Measurements from ENCODE around the gene UCK2.

Gene UCK2

DNA sequence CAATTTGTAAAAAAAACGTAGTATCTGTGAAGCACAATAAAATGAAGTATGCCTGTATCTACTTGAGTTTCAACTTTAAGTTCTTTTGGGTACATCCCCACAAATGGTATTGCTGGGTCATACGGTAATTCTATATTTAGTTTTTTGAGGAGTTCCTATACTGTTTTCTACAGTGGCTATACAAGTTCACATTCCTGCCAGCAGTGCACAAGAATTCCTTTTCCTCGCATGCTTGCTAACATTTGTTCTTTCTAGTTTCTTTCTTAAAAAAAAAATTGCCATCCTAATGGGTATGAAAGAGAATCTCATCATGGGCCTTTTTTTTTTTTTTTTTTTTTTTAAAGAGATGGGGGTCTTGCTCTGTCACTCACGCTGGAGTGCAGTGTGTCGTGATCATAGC, 41.9 kb downstream of the UCK2 start:
- FAIRE-seq (no peak), DNase-seq (ENCODE audit: insufficient read length, low spot score) (no peak)
- no peak for TF ChIP-seq POLR2A (IDR thresholded peaks at IDR 0.05; ENCODE audit: low read depth, low read length)

DNA sequence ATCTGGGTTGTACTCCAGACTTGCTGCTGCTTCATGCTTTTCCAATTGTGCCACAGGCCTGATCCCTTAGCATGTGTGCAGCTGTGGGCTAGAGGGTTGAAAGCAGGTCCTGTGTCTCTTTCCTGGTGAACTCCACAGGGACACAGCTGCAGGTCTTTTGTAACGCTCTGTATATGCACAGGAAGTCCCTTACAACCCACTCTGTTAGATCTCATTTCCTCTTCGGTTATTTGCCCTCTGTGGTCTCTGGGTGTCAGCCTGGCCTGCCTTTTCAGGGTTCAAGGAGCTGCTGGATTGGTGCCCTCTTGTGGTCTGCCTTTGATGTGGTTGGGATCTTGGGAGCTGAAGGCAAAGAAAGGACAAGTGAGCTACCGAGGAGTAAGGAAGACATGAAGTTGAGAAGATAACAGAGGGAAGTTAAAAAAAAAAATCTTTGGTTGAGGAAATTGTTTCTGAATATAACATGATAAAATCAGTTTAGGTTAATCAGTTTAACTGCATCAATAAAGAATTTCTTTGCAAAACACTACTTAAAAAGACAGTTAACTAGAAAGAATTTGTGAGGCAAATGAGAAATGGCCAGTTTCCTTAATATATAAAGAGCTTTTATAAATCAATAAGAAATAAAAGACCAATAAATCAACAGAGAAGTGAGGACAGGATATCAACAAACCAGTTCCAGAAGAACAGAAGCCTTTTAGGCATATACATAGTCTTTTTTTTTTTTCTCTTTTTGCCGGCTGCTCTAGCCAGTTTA, 44.1 kb downstream of the UCK2 start:
- DNase-seq (ENCODE audit: insufficient read length, low spot score) (no peak), FAIRE-seq (no peak)
- no peak for TF ChIP-seq POLR2A (IDR thresholded peaks at IDR 0.05; ENCODE audit: low read depth, low read length)

DNA sequence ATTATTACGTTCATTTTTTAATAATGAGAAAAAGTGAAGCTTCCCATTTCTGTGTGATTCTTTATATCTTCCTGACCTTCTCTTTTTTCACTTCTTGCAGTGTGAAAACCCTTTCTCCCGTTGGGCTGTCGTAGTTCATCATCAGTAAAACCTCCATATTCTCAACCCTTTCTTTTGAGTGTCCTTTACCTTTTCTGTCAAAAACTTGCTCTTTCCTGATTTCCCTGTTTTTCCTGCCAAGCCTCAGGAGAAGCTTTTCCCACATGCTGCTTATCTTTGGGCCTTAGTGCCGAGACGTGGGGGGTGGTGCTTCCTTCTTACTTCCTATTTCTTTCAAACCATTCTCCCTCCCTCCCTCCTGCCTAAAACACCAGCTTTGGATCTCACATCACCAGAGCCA, 46.1 kb downstream of the UCK2 start:
- no peak for DNase-seq (ENCODE audit: insufficient read length, low spot score)
- TF ChIP-seq POLR2A (IDR thresholded peaks at IDR 0.05; ENCODE audit: low read depth, low read length), result no peak
- FAIRE-seq, result no peak

DNA sequence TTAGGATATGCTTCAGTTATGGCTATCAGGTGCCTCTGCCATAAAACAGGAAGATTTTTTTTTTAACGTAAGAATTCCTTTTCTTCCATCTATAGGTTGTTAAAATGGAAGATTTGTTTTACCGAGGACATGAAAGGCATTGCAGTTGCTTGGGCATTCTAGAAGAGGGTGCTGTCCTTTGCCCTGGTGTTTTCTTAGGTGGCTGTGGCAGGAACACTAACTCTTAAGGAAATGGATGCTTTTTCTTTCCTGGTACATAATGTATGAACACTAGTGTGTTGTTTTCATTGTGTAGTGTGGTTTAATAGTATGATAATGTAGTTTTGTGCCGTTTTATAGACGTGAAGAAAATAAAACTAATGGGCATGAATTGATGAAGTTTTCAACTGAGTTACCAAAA, 47.2 kb downstream of the UCK2 start:
- FAIRE-seq, result no peak
- DNase-seq (ENCODE audit: insufficient read length, low spot score), result no peak
- no peak for TF ChIP-seq POLR2A (IDR thresholded peaks at IDR 0.05; ENCODE audit: low read depth, low read length)

DNA sequence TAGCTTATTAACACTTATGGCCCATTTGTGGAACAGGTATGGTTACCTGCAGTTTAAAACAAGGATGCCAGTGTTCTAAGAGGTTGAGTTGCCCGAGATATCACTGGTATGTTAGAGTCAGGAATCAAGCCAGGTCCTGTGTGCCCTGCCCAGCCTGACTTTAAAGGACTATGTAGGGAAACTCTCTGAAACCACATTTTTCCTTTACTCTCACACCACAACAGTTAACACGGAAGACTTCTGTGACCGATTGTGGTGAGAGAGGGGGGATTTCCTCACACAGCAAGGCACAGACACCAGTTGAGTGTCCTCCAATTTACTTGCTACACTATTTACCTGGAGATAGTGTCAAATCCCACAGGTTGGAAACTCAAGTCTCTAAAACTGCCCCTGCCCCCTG, 47.8 kb downstream of the UCK2 start:
- DNase-seq (ENCODE audit: insufficient read length, low spot score) (no peak), FAIRE-seq (no peak)
- no peak for TF ChIP-seq POLR2A (IDR thresholded peaks at IDR 0.05; ENCODE audit: low read depth, low read length)

DNA sequence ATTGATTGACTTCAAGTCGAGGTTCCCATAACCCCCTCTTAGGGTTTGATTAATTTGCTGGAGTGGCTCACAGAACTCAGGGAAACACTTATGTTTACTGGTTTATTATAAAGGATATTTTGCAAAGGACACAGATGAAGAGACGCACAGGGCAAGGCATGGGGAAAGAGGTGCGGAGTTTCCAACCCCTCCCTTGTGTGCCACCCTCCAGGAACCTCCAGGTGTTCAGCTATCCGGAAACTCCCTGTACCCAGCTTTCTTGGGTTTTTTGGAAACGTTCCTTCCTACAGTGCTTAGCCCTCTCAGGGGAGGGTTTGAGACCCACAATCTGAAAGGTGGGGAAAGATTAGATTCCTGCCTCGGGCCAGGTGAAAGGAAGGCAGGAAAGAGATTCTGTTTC, 48.2 kb downstream of the UCK2 start:
- TF ChIP-seq POLR2A (IDR thresholded peaks at IDR 0.05; ENCODE audit: low read depth, low read length), result no peak
- no peak for DNase-seq (ENCODE audit: insufficient read length, low spot score)

DNA sequence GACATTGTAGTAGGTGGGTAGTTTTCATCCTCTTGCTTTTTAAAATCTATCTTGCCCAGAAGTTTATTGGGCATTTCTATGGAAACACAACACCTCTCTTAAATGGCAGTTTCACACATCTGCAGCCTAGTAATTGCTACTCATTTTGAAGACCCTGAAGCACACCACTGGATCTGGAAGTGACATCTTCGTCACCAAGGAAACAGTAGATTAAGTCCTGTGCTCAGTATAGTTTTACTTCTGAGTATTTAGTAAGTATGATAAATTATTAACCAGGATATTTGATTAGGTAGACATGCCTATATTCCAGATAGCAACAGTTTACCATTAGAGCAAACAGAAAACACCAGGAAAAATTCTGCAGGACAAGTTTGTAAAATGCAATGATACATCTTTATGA, 48.7 kb downstream of the UCK2 start:
- no peak for DNase-seq (ENCODE audit: insufficient read length, low spot score)
- no peak for FAIRE-seq
- TF ChIP-seq POLR2A (IDR thresholded peaks at IDR 0.05; ENCODE audit: low read depth, low read length), result no peak

More for the DNA sequence above, 48.2 kb downstream of the UCK2 start:
- no peak for FAIRE-seq

DNA sequence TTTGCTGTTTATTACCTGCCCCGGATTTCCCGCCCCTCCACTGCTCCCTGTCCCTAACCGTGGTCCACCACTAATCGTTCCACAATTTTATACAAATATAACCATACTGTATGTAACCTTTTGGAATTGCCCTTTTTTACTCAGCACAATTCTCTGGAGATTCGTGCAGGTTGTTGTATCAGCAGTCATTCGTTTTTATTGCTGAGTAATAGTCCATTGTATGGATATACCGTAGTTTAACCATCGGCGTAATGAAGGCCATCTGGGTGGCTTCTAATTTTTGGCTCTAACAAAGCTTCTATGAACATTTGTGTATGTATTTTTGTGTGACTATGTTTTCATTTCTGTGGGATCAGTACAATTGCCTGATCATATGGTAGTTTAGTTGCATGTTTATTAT, 50.0 kb downstream of the UCK2 start:
- DNase-seq (ENCODE audit: insufficient read length, low spot score) (no peak), FAIRE-seq (no peak)
- no peak for TF ChIP-seq POLR2A (IDR thresholded peaks at IDR 0.05; ENCODE audit: low read depth, low read length)

DNA sequence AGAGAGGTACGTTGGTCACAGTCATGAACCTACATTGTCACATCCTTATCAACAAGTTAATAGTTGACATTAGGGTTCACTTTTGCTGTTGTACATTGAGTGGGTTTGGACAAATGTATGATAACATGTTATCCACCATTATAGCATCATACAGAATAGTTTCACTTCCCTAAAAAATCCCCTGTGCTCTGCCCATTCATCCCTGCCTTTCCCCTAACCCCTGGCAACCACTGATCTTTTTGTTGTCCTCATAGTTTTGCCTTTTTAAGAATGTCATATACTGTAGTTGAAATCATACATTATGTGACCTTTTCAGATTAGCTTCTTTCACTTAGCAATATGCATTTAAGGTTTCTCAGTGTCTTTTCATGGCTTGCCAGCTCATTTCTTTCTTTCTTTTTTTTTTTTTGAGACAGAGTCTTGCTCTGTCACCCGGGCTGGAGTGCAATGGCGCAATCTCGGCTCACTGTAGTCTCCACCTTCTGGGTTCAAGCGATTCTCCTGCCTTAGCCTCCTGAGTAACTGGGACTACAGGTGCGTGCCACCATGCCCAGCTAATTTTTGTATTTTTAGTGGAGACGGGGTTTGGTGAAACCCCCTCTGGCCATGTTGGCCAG, 50.6 kb downstream of the UCK2 start:
- no peak for TF ChIP-seq POLR2A (IDR thresholded peaks at IDR 0.05; ENCODE audit: low read depth, low read length)
- FAIRE-seq (no peak), DNase-seq (ENCODE audit: insufficient read length, low spot score) (no peak)

DNA sequence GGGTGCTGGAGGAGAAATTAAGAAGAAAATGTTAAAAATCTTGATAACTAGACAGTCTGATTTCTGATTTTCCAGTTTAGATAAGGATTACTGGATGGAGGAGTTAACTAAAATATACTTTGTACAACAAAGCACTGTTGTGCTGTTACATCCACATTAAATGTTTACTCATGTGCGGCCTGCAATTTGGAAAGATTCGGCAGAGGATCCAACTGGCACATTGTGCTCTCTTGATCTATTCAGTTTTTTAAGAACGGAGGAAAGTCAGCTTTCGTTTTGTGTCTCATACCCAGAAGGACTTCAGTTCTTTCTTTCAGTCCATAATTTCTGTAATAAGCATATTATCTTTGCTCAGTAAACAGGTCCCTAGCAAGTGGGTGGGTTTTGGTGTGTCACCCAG, 52.5 kb downstream of the UCK2 start:
- FAIRE-seq (no peak), DNase-seq (ENCODE audit: insufficient read length, low spot score) (no peak)
- no peak for TF ChIP-seq POLR2A (IDR thresholded peaks at IDR 0.05; ENCODE audit: low read depth, low read length)

DNA sequence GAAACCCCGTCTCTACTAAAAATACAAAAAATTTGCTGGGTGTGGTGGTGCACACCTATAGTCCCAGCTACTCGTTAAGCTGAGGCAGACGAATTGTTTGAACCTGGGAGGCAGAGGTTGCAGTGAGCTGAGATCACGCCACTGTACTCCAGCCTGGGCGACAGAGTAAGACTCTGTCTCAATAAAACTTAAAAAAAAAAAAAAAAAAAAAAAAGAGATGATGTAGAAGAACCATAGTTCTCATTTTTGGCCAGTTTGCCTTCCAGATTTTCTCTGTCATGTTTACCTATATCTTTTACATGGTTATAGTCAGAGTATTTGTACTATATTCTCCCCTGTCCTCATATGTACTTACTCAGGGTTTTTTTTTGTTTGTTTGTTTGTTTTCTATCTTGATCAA, 53.6 kb downstream of the UCK2 start:
- TF ChIP-seq POLR2A (IDR thresholded peaks at IDR 0.05; ENCODE audit: low read depth, low read length), result no peak
- DNase-seq (ENCODE audit: insufficient read length, low spot score) (no peak), FAIRE-seq (no peak)

DNA sequence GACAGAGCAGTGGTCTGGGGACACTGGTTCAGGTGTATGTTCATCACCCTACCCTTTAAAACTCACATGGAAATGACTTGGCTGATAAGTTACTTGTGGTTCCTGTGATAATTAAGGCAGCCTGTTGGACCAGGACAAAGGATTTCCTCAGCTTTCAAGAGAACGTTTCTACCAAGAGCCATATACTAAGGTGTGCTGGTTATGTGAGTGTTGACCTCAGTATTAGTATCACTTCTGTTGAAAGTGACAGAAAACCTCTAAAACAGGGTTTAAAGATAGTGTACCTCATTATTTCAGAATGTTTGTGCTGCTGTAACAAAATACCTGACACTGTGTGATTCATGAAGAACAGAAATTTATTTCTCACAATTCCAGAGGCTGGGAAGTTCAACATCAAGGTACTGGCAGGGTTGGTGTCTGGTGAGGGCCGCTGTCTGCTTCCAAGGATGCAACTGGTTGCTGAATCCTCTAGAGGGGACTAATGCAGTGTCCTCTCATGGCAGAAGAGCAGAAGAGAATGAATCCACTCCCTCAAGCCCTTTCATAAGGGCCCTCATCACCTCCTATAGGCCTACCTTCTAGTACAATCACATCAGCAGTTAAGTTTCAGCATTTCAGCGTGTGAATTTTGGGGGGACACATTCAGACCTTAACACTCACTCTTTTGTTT, 54.9 kb downstream of the UCK2 start:
- no peak for TF ChIP-seq POLR2A (IDR thresholded peaks at IDR 0.05; ENCODE audit: low read depth, low read length)
- no peak for FAIRE-seq
- DNase-seq (ENCODE audit: insufficient read length, low spot score), result no peak

DNA sequence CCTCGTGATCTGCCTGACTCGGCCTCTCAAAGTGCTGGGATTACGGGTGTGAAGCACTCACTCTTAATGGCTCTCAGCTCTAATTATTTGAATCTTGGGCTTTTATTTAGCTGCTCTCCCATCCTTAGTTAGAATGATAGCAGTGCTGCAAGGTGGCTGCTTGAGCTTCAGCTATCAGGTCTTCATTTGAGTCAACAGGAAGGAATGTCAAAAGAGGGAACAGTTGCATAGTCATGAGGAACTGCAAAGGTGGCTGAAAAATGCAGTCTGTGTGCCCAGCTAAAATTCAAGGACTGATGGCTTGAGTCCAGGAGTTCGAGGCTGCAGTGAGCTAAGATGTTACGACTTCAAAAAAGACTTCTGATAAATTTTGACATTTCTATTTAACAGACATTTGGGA, 55.6 kb downstream of the UCK2 start:
- TF ChIP-seq POLR2A (IDR thresholded peaks at IDR 0.05; ENCODE audit: low read depth, low read length), result no peak
- DNase-seq (ENCODE audit: insufficient read length, low spot score), result peak; percentile 51
- no peak for FAIRE-seq

DNA sequence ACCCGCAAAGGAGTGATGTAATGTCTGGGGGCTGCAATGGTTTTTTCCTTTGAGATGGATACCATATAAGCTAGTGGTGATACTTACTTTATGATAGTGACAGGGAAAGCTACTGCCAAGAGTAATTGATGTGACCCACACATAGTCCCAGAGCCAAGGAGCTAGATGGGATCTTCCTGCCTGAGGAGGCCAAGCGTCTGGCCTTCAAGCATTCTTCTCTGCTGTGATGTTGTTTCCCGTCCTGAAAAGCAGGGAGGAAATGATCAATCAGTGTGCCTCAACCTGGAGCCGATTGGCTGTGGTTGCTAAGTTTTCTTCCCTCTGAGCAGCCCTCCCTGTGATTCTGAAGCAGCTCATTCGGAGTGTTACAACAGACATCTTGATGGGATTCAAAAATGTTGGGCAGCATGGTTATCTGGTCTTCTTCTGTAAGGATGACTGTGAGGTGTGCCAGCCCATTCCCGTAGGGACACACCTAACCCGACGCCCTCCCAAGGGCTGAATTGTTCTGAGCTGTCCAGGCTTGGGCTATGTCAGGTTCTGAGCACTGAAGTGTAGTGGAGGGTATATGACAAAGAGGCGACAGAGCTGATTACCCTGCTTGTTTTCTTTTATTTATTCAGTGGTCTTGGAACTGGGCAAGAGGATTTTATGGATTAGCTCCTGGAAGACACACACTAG, 56.7 kb downstream of the UCK2 start:
- no peak for TF ChIP-seq POLR2A (IDR thresholded peaks at IDR 0.05; ENCODE audit: low read depth, low read length)
- no peak for FAIRE-seq
- no peak for DNase-seq (ENCODE audit: insufficient read length, low spot score)

Measured in H54 (cell line).